MM.1S (cell line): ENCODE measurements around the gene RASGEF1B.
"Not testable (repeated sequence)": the region's sequence is repeated elsewhere in the genome, so short reads cannot be mapped to it uniquely, and the experiment has no call there.

Experiments used
- DNase-seq: peaks from one replicate; pipeline ENCODE4 v3.0.0-alpha.2; 2015
- H2AFZ ChIP-seq: fragments of 300-600 bp; sonication (generic); 2 replicates; pipeline ENCODE4 v1.6.0; 2016; ENCODE audit warnings: antibody characterized with exemption, low read length
- H3F3A ChIP-seq: fragments of 300-600 bp; sonication (generic); 2 replicates; pipeline ENCODE4 v1.6.1; 2016; ENCODE audit warnings: mild to moderate bottlenecking, antibody characterized with exemption, low read length, moderate library complexity, mixed read lengths; ENCODE audit not compliant: insufficient read depth
- H3K27ac ChIP-seq: fragments of 300-600 bp; sonication (generic); 2 replicates; pipeline ENCODE4 v1.5.1; 2016; ENCODE audit warnings: mild to moderate bottlenecking, low read length
- H3K27me3 ChIP-seq: fragments of 300-600 bp; sonication (generic); replicated peaks from 2 replicates; pipeline ENCODE4 v1.6.0; 2016; ENCODE audit warnings: low read length; ENCODE audit not compliant: insufficient read depth
- H3K36me3 ChIP-seq: fragments of 300-600 bp; sonication (generic); replicated peaks from 2 replicates; pipeline ENCODE4 v1.6.1; 2016; ENCODE audit warnings: mild to moderate bottlenecking, low read length, mixed read lengths; ENCODE audit not compliant: insufficient read depth
- H3K4me1 ChIP-seq: fragments of 300-600 bp; sonication (generic); 2 replicates; pipeline ENCODE4 v1.6.1; 2016; ENCODE audit warnings: low read length, mixed read lengths
- H3K4me2 ChIP-seq: fragments of 300-600 bp; sonication (generic); 2 replicates; pipeline ENCODE4 v1.6.0; 2016; ENCODE audit warnings: low read depth, low read length
- H3K4me3 ChIP-seq: fragments of 300-600 bp; sonication (generic); 2 replicates; pipeline ENCODE4 v1.5.1; 2016; ENCODE audit warnings: low read length, mixed read lengths
- H3K79me2 ChIP-seq: fragments of 300-600 bp; sonication (generic); 2 replicates; pipeline ENCODE4 v1.6.1; 2016; ENCODE audit warnings: mixed run types, low read length, mixed read lengths
- H3K9ac ChIP-seq: fragments of 300-600 bp; sonication (generic); 2 replicates; pipeline ENCODE4 v1.6.1; 2016; ENCODE audit warnings: low read length, mixed read lengths
- H3K9me2 ChIP-seq: fragments of 300-600 bp; sonication (generic); replicated peaks from 2 replicates; pipeline ENCODE4 v1.6.1; 2016; ENCODE audit warnings: mild to moderate bottlenecking, low read length, mixed read lengths; ENCODE audit not compliant: insufficient read depth
- H3K9me3 ChIP-seq: fragments of 300-600 bp; sonication (generic); replicated peaks from 2 replicates; pipeline ENCODE4 v1.6.1; 2016; ENCODE audit warnings: mild to moderate bottlenecking, low read length, mixed read lengths; ENCODE audit not compliant: insufficient read depth
- H4K20me1 ChIP-seq: fragments of 300-600 bp; sonication (generic); 2 replicates; pipeline ENCODE4 v1.6.1; 2016; ENCODE audit warnings: mild to moderate bottlenecking, low read length, moderate library complexity, mixed read lengths; ENCODE audit not compliant: insufficient read depth
- CTCF ChIP-seq: fragments of 300-600 bp; sonication (generic); IDR thresholded peaks from 2 replicates; pipeline ENCODE4 v1.5.1; 2016; ENCODE audit warnings: antibody characterized with exemption, low read length, mixed read lengths
- EZH2 ChIP-seq: fragments of 300-600 bp; sonication (generic); optimal IDR thresholded peaks from 2 replicates; pipeline ENCODE3; 2017; ENCODE audit warnings: low read depth, mild to moderate bottlenecking, antibody characterized with exemption, low read length, mixed read lengths
- EZH2phosphoT487 ChIP-seq: fragments of 300-600 bp; sonication (generic); IDR thresholded peaks from 2 replicates; pipeline ENCODE4 v1.6.1; 2018; ENCODE audit warnings: antibody characterized with exemption, low read length

The RASGEF1B gene

DNA sequence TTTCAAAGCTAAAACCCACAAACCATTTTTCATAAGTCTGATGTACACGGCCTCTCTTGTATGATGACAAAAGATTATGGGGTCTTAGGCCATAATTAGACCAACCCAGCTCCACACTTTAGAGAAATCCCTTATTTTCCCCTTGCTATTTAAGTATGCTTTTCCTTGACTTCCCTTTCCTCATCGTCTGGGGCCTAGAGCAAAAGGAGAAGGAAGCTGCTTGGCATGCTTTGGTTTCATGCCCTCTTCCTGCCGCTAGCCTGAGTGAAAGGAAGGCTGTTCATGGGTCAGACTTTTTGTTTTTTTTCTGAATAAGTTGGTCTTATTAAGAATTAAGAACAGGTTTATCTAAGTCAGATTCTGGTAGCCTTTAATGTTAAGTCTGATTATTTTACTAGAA lies 10.6 kb upstream of the RASGEF1B start:
- H3K36me3 ChIP-seq = no peaks in the 10 kb centered on the region
- DNase-seq = no peak
- no peaks in the 10 kb centered on the region for H3K4me1 ChIP-seq
- H3K4me3 ChIP-seq = no peak overlapping the region
- H3K9me3 ChIP-seq = no peaks in the 10 kb centered on the region
- H3K9ac ChIP-seq = no peak overlapping the region
- H3F3A ChIP-seq = no peaks in the 10 kb centered on the region
- H3K79me2 ChIP-seq = no peaks in the 10 kb centered on the region
- H3K27me3 ChIP-seq = no peaks in the 10 kb centered on the region
- TF ChIP-seq EZH2phosphoT487 (no peak), EZH2 (no peak), CTCF (no peak)
- H4K20me1 ChIP-seq = no peaks in the 10 kb centered on the region
- H3K27ac ChIP-seq = no peak overlapping the region
- H2AFZ ChIP-seq = no peak overlapping the region
- no peaks in the 10 kb centered on the region for H3K9me2 ChIP-seq
- H3K4me2 ChIP-seq = no peak overlapping the region

DNA sequence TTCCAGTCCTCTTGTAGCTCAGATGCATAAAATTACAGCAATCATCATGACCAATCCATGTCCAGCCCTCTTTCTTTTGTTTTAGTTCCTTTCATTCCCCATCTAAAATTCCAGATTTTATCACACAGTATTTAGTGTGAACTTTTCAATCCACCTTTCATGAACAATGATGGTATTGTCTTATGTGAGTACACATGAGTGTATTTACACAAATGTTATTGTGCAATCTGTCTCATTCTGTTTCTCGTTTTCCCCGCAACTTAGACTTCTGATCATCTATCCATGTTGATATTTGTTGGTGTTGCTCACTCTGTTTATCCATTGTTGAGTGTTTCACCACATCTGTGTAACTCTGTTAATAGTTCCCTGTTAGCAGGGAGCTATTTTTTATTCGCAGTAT lies 9.4 kb upstream of the RASGEF1B start:
- Histone ChIP-seq H4K20me1 (no peaks in the 10 kb centered on the region), H3K36me3 (no peaks in the 10 kb centered on the region), H3K4me2 (no peak overlapping the region), H3K9ac (no peak overlapping the region), H3K9me2 (no peaks in the 10 kb centered on the region), H3F3A (no peaks in the 10 kb centered on the region), H3K27ac (no peak overlapping the region), H3K79me2 (no peaks in the 10 kb centered on the region), H2AFZ (no peak overlapping the region), H3K4me3 (no peak overlapping the region), H3K27me3 (no peaks in the 10 kb centered on the region), H3K4me1 (no peaks in the 10 kb centered on the region), H3K9me3 (no peaks in the 10 kb centered on the region)
- DNase-seq = no peak
- TF ChIP-seq EZH2phosphoT487 (no peak), CTCF (no peak), EZH2 (no peak)

DNA sequence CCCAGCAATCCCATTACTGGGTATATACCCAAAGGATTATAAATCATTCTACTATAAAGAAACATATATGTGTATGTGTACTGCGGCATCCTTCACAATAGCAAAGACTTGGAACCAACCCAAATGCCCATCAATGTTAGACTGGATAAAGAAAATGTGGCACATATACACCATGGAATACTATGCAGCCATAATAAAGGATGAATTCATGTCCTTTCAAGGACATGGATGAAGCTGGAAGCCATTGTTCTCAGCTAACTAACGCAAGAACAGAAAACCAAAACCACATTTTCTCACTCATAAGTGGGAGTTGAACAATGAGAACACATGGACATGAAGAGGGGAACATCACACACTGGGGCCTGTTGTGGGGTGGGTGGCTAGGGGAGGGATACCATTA lies 7.9 kb upstream of the RASGEF1B start:
- not testable (repeated sequence) for H3K9me3 ChIP-seq, H3K36me3 ChIP-seq, H3K27me3 ChIP-seq, H3K79me2 ChIP-seq, H3K9me2 ChIP-seq, H3K27ac ChIP-seq, H4K20me1 ChIP-seq, H3K9ac ChIP-seq, H3K4me1 ChIP-seq, H3F3A ChIP-seq, DNase-seq, H3K4me2 ChIP-seq, H3K4me3 ChIP-seq, H2AFZ ChIP-seq

DNA sequence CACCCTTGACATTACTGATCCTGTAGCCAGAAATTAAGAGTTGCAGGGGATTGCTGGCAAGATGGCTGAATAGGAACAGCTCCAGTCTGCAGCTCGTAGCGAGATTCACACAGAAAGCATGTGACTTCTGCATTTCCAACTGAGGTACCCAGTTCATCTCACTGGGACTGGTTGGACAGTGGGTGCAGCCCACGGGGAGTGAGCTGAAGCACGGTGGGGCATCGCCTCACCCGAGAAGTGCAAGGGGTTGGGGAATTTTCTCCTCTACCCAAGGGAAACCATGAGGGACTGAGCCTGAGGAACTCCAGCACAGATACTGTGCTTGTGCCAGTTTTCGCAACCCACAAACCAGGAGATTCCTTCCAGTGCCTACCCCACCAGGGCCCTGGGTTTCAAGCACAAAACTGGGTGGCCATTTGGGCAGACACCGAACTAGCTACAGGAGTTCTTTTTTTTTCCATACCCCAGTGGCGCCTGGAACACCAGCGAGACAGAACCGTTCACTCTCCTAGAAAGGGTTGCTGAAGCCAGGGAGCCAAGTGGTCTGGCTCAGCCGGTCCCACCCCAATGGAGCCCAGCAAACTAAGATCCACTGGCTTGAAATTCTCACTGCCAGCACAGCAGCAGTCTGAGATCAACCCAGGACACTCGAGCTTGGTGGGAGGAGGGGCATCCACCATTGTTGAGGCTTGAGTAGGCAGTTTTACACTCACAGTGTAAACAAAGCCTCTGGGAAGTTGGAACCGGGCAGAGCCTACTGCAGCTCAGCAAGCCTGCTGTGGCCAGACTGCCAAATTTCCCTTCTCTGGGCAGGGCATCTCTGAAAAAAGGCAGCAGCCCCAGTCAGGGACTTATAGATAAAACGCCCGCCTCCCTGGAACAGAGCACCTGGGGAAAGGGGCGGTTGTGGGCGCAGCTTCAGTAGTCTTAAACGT lies 1.9 kb upstream of the RASGEF1B start:
- not testable (repeated sequence) for H3K4me1 ChIP-seq, H3K9me2 ChIP-seq, H4K20me1 ChIP-seq, H3K27me3 ChIP-seq, H3K9me3 ChIP-seq, DNase-seq, H3K36me3 ChIP-seq
- Histone ChIP-seq H2AFZ (peak overlapping the region; percentile 59; the same call in 1 of the 2 replicates), H3K4me3 (peak overlapping the region; percentile 71), H3K27ac (peak overlapping the region; percentile 97; the same call in 1 of the 2 replicates), H3K4me2 (peak overlapping the region; percentile 77), H3F3A (peaks cover 28% of the 10 kb centered on the region), H3K9ac (peak overlapping the region; percentile 92), H3K79me2 (peaks cover 31% of the 10 kb centered on the region)
